ENCODE measurements around the gene VAMP3.
"Not testable (repeated sequence)": the region's sequence is repeated elsewhere in the genome, so short reads cannot be mapped to it uniquely, and the experiment has no call there.

The VAMP3 gene

GRCh38 chr1:7769673-7770412, 1.3 kb upstream of the VAMP3 start:
- DNase-seq: no peak

- DNase-seq: no peak
Measured at GRCh38 chr1:7770669-7770996, 463 bp upstream of the VAMP3 start.

GRCh38 chr1:7771823-7772299, 765 bp downstream of the VAMP3 start:
- no peak for DNase-seq

- DNase-seq: no peak
Measured at GRCh38 chr1:7777591-7777990, 6.5 kb downstream of the VAMP3 start.

- no peak for DNase-seq
Measured at GRCh38 chr1:7778133-7778628, 7.1 kb downstream of the VAMP3 start.

GRCh38 chr1:7780976-7781375, 9.9 kb downstream of the VAMP3 start:
- DNase-seq: no peak

GRCh38 chr1:7781501-7781900, 10.4 kb downstream of the VAMP3 start:
- DNase-seq: no peak

GRCh38 chr1:7781923-7782495, 10.9 kb downstream of the VAMP3 start:
- no peak for DNase-seq

GRCh38 chr1:7783178-7783711, 12.1 kb downstream of the VAMP3 start:
- peak; percentile 76 for DNase-seq

- DNase-seq: peak; percentile 96
Measured at GRCh38 chr1:7783826-7784491, 12.9 kb downstream of the VAMP3 start, which contains the start of gene PER3. TSS of gene PER3 (plus strand) at chr1:7784291. CDS start at chr1:7784878, 587 bp downstream.

- DNase-seq: peak; percentile 56
Measured at GRCh38 chr1:7784492-7785071, 13.5 kb downstream of the VAMP3 start.

- DNase-seq: peak; percentile 22
Measured at GRCh38 chr1:7785108-7785507, 14.0 kb downstream of the VAMP3 start.

GRCh38 chr1:7786795-7787194, 15.7 kb downstream of the VAMP3 start:
- no peak for DNase-seq

- no peak for DNase-seq
Measured at GRCh38 chr1:7789828-7790227, 18.7 kb downstream of the VAMP3 start.

- not testable (repeated sequence) for DNase-seq
Measured at GRCh38 chr1:7791027-7791426, 19.9 kb downstream of the VAMP3 start.

- DNase-seq: no peak
Measured at GRCh38 chr1:7795406-7795805, 24.3 kb downstream of the VAMP3 start.

- no peak for DNase-seq
Measured at GRCh38 chr1:7805460-7805859, 34.4 kb downstream of the VAMP3 start.

GRCh38 chr1:7808253-7808844, 37.3 kb downstream of the VAMP3 start:
- peak; percentile 13 for DNase-seq

GRCh38 chr1:7809742-7810141, 38.6 kb downstream of the VAMP3 start:
- no peak for DNase-seq

GRCh38 chr1:7810395-7810794, 39.3 kb downstream of the VAMP3 start:
- DNase-seq: no peak

- DNase-seq: no peak
Measured at GRCh38 chr1:7811476-7811875, 40.4 kb downstream of the VAMP3 start.

- no peak for DNase-seq
Measured at GRCh38 chr1:7813677-7814373, 42.7 kb downstream of the VAMP3 start.

All from DMS79 treated with DMSO at 0.1 percent for 48 hours (cell line).